HG02642 (cell line): ENCODE data around the gene STN1.
"Not testable (repeated sequence)": the region's sequence is repeated elsewhere in the genome, so short reads cannot be mapped to it uniquely, and the experiment has no call there.

Experiments used
- ATAC-seq: cut with Tn5 transposase; IDR thresholded peaks from one replicate; pipeline ENCODE4 v1.9.1; 2021; ENCODE audit warnings: mild to moderate bottlenecking; ENCODE audit not compliant: unreplicated experiment, poor library complexity

Gene STN1

DNA sequence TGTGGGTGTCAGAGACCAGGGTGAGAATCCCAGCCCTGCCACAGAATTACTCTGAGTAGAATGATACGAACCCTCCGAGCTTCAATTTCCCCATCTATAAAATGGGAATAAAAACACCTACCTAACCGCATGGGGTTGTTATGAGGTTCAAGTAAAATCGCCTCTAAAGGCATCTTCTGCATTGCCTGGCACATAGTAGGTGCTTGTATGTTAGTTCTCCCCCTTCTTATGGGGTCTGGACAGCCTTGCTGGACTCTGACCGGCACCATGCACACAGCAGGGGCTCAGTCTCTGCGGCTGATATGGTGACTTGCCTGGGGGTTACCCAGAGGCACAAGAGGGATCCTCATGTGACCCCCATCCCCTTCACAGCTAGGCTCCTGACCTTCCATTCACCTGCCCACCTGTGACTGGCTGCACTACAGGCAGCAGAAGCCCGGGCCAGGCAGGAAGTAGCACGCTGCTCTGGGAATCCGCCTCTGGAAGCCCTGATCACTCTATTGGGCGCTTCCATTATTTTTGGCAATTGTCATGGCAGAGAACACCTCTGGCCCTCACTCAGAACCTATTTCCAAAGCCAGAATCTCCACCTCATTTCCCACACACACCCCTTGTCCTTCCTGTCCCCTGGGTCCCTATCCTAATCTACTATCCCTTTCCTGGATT, 68.6 kb downstream of the STN1 start:
- no peak for ATAC-seq

- ATAC-seq: no peak
Measured at GRCh38 chr10:103847909-103848468, 70.0 kb downstream of the STN1 start.

- ATAC-seq: no peak
Measured at GRCh38 chr10:103847346-103847745, 70.6 kb downstream of the STN1 start.

DNA sequence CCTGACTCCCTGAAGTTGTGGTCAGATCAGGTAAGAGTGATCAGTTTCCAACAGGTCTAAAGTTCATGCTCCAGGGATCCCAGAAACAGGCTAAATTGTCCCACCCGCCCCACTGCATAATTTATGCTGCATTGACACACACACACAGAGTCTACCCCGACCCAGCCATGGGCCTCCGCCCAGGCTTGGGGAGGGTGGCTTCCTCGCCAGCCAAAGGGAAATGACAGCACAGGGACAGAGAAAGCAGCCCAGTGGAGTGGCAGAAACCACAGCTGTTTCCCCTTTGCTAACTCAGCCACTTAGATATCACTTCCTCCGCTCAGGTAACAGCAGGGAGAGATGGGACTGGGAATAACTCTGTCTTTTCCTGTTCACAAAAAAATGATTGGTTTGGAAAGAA, 72.0 kb downstream of the STN1 start:
- no peak for ATAC-seq

DNA sequence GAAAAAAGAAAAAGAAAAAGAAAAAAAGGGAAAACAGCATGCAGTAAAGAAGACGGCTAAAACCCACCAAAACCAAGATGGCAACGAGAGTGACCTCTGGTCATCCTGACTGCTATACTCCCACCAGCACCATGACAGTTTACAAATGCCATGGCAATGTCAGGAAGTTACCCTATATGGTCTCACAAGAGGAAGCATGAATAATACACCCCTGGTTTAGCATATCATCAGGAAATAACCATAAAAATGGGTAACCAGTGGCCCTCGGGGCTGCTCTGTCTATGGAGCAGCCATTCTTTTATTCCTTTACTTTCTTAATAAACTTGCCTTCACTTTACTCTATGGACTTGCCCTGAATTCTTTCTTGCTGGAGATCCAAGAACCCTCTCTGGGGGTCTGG, 72.6 kb downstream of the STN1 start:
- ATAC-seq: not testable (repeated sequence)

DNA sequence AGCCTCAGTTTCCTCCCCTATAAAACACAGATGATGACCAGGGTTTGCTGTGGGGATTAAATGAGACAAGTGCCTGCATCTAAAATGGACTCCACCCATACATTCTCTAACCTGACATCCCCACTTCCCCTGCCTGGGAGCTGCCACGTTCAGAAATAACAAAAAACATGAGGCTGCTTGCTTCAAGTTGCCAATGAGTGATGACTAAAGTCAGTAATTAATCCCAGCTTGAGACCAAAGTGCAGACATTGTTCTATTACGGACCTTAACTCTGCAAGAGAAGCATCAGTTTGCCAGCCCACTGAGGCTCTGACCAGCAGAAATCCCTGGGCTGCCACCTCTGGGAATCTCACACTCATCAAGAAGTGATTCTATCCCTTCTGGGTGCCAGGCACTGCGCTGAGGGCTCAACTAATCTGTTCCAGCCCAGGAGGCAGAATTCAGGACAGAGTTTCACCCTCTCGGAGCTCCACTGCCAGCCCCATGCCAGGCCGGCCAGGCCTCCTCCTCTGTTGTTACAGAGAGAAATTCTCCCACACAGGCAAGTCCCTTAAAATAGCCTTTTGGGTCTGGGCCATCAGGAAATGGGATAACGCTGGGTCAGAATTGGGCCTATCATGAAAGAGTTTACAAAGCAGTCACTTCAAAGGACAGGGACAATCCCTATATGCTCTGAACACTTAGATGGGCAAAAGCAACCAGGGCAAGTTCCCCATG, 74.0 kb downstream of the STN1 start:
- ATAC-seq: no peak

- ATAC-seq: no peak
Measured at GRCh38 chr10:103843045-103843444, 74.9 kb downstream of the STN1 start.

- ATAC-seq: no peak
Measured at GRCh38 chr10:103842605-103843004, 75.4 kb downstream of the STN1 start.

DNA sequence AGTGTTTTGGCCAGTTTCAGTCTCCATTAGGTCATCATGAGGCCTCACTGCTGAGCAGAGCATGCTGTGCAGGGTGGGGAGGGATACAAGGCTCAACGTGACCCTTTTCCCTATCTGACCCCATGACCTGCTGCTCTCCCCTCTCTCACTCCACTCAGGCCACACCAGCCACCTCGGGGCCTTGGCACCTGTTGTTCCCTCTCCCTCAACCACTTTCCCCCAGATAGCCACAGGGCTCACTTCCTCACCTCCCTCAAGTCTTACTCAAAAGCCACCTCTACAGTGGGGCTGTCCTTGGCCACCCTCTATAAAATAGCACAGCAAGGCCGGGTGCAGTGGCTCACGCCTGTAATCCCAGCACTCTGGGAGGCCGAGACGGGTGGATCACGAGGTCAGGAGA, 76.5 kb downstream of the STN1 start:
- no peak for ATAC-seq

- no peak for ATAC-seq
Measured at GRCh38 chr10:103840740-103841070, 77.3 kb downstream of the STN1 start.

- no peak for ATAC-seq
Measured at GRCh38 chr10:103839872-103840739, 77.9 kb downstream of the STN1 start.

DNA sequence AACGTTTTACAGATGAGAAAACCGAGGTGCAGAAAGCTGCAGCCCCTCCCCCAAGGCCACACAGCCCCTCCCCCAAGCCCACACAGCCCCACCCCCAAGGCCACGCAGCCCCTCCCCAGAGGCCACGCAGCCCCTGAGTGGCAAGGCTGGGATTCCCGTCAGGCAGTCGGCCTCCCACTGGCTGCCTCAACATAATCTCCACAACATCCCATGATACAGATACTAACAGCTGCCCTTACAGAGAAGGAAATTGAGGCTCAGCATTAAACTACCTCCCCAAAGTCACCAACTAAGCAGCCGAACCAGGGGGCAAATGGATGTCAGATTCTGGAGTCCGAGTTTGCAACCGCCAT, 78.5 kb downstream of the STN1 start:
- ATAC-seq: no peak

DNA sequence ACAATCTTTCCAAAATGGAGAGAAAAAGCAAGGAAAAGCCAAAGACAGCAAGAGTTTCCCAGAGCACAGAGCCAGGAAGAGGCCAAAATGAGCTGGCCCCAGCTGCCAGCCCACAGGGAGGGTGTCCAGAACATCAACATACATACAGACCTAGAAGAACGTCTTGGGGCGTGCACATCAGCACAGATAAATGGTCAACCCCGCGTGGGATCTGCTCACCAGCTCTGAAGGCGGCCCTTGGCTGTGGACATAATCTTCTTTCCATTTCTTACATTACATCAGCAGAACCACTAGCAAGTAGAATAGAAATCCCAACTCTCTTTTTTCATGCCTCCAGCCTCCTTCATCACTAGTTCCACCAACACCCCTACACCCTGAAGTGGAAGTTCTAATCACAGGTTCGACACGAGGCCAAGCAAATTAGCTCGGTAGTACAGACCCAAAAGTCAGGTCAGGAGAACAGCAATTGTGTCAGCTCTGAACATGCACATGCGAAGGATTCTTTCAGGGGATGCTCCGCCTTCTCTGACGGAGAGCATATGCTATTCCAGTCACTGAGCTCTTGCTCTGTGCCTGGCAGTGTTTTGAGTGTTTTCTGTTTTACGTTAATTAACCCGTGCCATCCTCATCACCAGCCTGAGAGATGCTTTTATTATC, 79.0 kb downstream of the STN1 start:
- ATAC-seq: no peak

DNA sequence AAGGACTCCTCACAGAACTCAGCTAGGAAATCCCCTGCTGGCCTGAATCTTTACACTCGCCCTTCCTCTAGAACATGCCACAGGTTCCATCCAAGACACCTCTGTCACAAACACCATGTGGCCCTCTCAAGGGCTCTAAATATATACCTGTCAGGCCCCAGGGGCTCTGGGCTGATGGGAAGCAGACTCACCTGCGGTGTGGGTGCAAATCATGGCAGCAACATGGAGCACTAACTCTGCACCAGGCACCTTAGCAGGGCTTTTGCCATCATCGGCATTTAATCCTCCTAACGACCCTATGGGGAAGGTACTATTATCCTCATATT, 80.0 kb downstream of the STN1 start:
- no peak for ATAC-seq

- ATAC-seq: no peak
Measured at GRCh38 chr10:103837370-103838069, 80.5 kb downstream of the STN1 start.

DNA sequence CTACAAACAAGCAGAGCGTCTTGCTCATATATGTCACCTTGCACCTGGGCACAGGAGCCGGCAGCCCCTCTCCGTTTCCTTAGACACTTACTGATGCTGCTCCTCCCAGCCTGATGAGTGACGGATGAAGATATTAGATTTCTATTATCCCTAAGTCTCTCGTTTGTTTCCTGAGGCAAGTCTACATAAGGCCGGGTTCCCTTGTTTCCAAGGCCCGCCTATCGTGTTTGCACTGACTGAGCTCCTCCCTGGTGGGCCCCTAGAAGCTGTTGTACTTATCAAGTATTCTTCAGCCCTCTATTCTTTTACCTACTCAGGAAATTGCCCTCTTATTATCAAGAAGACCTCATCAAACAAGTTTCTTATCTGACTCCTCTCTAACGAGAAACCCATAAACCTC, 81.1 kb downstream of the STN1 start:
- no peak for ATAC-seq

GRCh38 chr10:103836273-103836672, 81.7 kb downstream of the STN1 start:
- ATAC-seq: no peak

DNA sequence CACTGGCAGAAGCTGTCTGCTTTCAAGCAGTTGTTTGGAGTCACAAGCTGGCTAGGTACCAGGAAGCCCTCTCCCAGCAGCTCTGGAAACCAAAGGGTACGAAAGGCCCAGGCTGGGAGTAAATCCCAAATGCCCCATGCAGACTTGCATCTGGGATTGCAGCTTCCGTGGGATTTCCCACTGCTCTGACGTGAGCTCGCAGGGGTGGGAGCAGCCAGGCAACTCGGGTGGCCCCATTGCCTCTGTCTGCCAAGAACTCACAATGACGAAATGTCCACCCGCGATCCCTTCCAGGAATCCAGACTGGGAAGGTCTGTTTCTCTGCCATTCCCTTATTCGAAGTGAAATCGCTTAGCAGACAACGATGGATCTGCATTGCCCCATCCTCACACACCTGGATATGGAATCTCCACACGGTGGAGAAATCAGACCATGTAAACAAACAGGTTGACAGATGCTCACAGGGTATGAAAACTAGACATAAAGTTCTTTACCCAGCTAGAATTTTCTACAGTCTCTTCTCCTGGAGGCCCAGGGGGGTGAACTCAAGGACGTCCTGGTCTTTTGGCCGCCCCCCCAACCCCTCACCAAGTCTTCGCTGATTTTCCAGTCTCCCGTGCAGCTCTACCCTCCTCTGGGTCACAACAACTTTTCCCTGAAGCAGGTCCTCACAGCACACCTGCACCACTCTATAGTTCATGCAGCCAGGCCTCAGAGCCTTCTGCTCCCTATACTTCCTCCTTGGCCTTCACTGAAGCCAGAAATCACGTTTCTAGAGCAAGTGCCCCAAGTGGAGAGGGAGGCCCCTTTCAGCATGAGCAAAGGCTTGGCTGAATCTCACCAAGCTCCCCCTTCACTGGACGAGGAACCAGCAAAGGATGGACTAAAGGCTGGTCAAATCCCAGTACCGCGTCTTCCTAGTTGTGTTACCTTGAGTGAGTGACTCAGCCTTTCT, 82.6 kb downstream of the STN1 start:
- ATAC-seq: no peak

GRCh38 chr10:103834436-103835095, 83.4 kb downstream of the STN1 start:
- ATAC-seq: no peak
